HuH-7 (cell line): ENCODE results near the gene BNC2.

Experiments
- DNase-seq: peaks from one replicate; pipeline ENCODE4 v3.0.0; 2011; ENCODE audit warnings: low spot score

BNC2 gene

DNA sequence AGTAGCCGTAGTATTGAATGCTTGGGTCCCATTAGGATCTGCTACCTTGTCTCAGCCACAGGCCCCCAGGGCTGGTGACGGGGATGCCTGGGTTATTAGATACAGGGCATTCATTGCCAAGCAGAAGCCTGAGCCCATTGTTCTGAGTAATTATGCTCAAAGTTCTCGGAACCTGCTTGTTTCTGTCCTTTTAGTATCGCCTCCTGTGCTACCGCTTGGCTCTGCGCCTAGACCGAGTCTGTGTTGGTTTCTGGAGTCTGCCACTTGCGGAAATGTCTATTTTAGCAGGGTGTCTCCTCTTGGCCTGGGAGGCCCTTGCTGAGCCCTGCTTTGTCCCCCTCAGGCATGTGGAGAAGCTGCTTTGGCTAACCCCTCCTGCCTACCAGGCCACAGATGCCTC is 506.1 kb downstream of the BNC2 start:
- DNase-seq = no peak

DNA sequence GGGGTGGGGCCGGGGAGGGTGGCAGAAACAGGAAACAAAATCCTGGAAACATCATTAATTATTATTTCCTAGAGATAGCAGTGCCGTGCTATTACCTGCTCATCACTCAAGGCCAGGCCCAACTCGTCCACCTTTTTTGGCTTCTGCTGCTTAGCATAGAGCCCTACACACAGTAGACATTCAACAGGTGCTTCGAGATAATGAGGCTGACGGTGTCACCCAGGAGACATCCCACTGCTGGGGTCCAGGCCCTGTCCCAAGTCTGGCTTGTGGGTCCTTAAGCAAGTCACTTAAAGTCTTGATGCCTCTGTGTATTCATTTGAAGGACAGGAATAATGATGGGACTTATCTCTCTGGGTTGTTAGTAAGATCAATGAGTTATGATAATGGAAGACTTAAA is 506.6 kb downstream of the BNC2 start:
- DNase-seq = no peak

DNA sequence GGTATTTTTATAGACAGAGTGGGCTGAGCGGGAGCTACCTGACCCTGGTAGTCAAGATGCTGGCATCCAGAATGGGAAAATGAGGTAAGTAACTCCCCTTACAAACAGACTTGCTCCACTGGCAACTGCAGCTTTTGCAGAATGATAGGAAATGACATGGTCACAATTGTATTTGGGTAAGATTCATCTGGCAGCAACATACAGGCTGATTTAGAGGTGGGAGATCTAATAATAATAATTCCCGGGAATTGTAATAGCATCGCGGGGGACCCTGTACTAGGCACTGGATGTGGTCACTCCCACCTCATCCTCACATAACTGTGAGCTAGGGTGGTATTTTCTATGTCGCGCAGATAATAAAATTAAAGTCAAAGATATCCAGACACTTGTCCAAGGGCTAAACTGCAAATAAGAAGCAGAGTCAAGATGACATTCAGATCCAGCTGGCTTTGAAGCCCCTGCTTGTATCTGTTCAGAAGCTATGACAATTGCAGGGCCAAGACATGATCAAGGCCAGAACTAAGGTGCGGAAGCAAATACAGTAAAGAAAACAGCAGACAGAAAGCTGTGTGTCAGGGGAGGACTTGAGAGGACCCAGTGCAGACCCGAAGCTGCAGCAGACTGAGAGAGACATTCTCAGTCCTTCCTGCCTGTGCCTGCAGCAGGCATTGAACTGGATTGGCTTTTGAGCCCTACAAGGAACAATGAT is 507.2 kb downstream of the BNC2 start:
- DNase-seq = no peak

DNA sequence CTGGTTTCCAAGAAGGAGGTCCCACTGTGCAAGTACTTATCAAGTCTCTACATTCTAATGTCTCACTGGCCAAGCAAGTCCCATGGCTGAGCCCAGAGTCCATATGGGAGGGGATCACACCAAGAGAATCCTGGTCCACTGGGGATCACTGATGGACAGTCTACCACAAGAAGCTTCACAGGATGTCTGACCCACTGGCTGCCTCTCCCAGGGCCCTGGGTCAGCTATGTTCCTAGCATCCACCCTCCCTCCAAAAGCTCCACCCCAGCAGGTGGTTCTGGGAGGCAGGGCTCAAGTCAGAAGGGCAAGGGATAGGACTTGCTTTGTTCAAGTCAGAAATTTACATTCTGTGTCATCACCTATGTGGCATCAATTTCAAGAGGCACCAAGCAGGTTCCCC is 508.5 kb downstream of the BNC2 start:
- DNase-seq = no peak

DNA sequence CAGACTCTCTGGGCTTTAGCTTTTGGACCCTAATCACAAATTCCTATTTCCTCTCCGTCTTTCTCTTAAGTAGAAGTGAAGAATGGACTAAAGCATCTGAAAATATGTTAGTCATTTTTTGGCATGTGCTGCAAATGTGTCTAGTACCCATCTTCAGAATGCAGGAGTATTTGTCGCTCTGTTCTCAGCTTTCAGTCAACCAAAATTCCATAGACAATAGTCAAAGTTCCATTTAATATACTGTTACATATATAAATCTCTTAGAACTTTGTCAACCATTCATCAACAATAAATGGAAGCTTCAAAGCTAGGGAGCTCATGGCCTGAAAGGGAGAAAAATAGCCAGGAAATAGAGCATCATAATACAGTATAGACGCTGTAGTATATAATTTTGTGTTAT is 509.4 kb downstream of the BNC2 start:
- no peak for DNase-seq

DNA sequence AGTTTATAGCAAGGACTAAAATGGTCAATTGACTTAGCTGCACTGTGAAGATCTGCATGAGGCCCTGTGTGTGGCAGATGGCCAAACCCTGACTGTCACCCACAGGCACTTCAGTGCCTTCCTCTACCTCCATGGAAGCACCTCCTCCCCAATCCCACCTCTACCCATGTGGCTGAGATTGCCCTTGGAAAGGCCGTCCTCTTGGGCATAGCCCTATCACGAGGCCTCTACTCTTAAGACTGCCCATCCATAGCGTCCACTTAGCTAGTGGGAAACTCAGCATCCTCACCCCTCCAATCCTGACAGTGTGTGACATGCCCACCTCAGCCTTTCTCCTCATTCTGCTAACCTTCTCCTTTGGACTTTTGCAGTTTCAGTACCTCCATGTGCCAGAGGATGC is 510.2 kb downstream of the BNC2 start:
- no peak for DNase-seq
